Colonic mucosa (tissue), 4 donors: Measurements from ENCODE around the gene FAM234B. TPM values are rescaled to one million over a fixed set of nuclear protein-coding genes. Genes with fewer than 3 reads are reported as not detected.

Experiments used
- DNase-seq: peaks from one replicate; pipeline ENCODE4 v3.0.0-alpha.2; 2020
- H3K27ac ChIP-seq: fragments of 200-600 bp; one replicate; pipeline ENCODE4 v1.8.0; 2021
- H3K27me3 ChIP-seq: fragments of 200-600 bp; one replicate; pipeline ENCODE4 v1.8.0; 2021
- H3K36me3 ChIP-seq: fragments of 200-600 bp; one replicate; pipeline ENCODE4 v1.8.0; 2021
- H3K4me1 ChIP-seq: fragments of 200-600 bp; one replicate; pipeline ENCODE4 v1.8.0; 2021; ENCODE audit warnings: mild to moderate bottlenecking
- H3K4me3 ChIP-seq: fragments of 200-600 bp; one replicate; pipeline ENCODE4 v1.8.0; 2021
- H3K9ac ChIP-seq, 2 donors: one replicate each; pipeline ENCODE4 v1.7.0; 2013; ENCODE audit warnings: control low read depth in 2 of 2, low read depth in 2 of 2, low read length in 2 of 2
- H3K9me3 ChIP-seq: fragments of 200-600 bp; one replicate; pipeline ENCODE4 v1.8.0; 2021
- CTCF ChIP-seq: fragments of 200-600 bp; IDR thresholded peaks from one replicate; pipeline ENCODE4 v1.8.0; 2022; ENCODE audit warnings: antibody characterized with exemption, mild to moderate bottlenecking
- intact Hi-C: fragments of 100-400 bp; cut with DNase I; formaldehyde crosslinking; loops from one replicate; pipeline ENCODE4 v1.14.1; 2022
- total RNA-seq, 2 donors: library from RNA; stranded (reverse); fragmentation: NEBNext Ultra II Directional in 1 of 2; extraction: Animal tissue kit (Norgen Biotek cat#: 25700) in 1 of 2; gene quantifications; one replicate each; pipeline ENCODE4 v1.2.1, GENCODE V29; 2021
- donor health status: healthy.
- donor health status: DM: no; HTN: no; CAD: no.
- donor health status: DM: no; HTN: no; CAD: no.

FAM234B gene
- total RNA-seq, 2 donors from 2014 or later = 1.5 to 2.0 TPM

- Histone ChIP-seq H3K4me3 (no peak overlapping the region), H3K36me3 (no peaks in the 10 kb centered on the region), H3K9me3 (no peaks in the 10 kb centered on the region), H3K27ac (no peak overlapping the region), H3K9ac (no peak overlapping the region), H3K27me3 (no peaks in the 10 kb centered on the region), H3K4me1 (no peaks in the 10 kb centered on the region)
- intact Hi-C loops = no loop called here
- DNase-seq = no peak
- no peak for TF ChIP-seq CTCF
Measured at GRCh38 chr12:13062669-13063068, 18.5 kb downstream of the FAM234B start.

DNA sequence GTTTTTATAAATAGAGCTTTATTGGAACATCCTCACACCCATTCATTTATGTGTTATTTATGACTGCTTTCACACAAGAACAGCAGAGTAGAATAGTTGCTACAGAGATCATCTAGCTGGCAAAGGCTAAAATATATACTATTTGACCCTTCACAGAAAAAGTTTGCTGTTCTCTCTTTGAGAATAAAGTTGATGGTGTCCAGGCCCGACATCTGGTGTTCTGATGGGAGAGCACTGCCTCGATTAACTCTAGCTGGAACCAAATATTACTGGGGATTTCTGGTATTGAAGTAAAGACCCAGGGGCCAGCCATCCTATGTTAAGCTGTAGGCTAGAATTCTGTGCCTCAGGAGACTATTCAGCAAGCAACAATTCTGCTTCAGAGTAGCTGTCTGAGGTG, 21.8 kb downstream of the FAM234B start:
- intact Hi-C loops = no loop called here
- H3K9me3 ChIP-seq = no peaks in the 10 kb centered on the region
- no peaks in the 10 kb centered on the region for H3K27me3 ChIP-seq
- H3K27ac ChIP-seq = no peak overlapping the region
- TF ChIP-seq CTCF = no peak
- no peaks in the 10 kb centered on the region for H3K36me3 ChIP-seq
- no peak overlapping the region for H3K9ac ChIP-seq
- H3K4me3 ChIP-seq = no peak overlapping the region
- no peaks in the 10 kb centered on the region for H3K4me1 ChIP-seq
- DNase-seq = no peak

- intact Hi-C loops = no loop called here
- H3K27ac ChIP-seq = no peak overlapping the region
- no peaks in the 10 kb centered on the region for H3K9me3 ChIP-seq
- H3K4me1 ChIP-seq = no peaks in the 10 kb centered on the region
- DNase-seq = no peak
- H3K4me3 ChIP-seq = no peak overlapping the region
- no peaks in the 10 kb centered on the region for H3K36me3 ChIP-seq
- no peaks in the 10 kb centered on the region for H3K27me3 ChIP-seq
- TF ChIP-seq CTCF = no peak
- H3K9ac ChIP-seq = no peak overlapping the region
Measured at GRCh38 chr12:13066459-13066858, 22.3 kb downstream of the FAM234B start.

GRCh38 chr12:13067322-13067721, 23.1 kb downstream of the FAM234B start:
- DNase-seq = no peak
- H3K27me3 ChIP-seq = no peaks in the 10 kb centered on the region
- no peak overlapping the region for H3K4me3 ChIP-seq
- H3K27ac ChIP-seq = no peak overlapping the region
- no peak for TF ChIP-seq CTCF
- intact Hi-C loops = no loop called here
- H3K9ac ChIP-seq = no peak overlapping the region
- no peaks in the 10 kb centered on the region for H3K36me3 ChIP-seq
- H3K4me1 ChIP-seq = no peaks in the 10 kb centered on the region
- no peaks in the 10 kb centered on the region for H3K9me3 ChIP-seq

DNA sequence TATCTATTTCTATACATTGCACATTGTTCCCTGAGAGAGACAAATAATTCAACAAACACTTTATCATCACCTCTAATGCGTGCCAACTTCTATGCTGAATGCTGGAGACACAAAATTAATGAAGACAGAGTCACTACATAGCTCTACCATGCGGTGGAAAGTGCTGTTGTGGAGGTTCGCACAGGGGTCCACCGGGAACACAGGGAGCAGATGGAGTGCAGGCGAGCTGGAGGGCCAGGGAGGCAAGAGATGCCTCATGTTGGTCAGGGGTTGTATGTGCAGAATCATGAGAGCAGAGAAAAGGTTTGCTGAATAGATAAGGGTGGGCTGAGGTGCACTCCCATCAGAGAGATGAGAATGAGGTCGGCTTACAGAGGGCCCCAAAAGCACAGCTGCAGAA, 25.2 kb downstream of the FAM234B start:
- Histone ChIP-seq H3K27ac (no peak overlapping the region), H3K9ac (no peak overlapping the region), H3K36me3 (no peaks in the 10 kb centered on the region), H3K27me3 (no peaks in the 10 kb centered on the region), H3K4me3 (no peak overlapping the region), H3K4me1 (no peaks in the 10 kb centered on the region), H3K9me3 (no peaks in the 10 kb centered on the region)
- DNase-seq = no peak
- TF ChIP-seq CTCF = no peak
- intact Hi-C loops = no loop called here
